OCI-LY7 (cell line): ENCODE measurements around the gene FBLN5. TPM values are rescaled to one million over a fixed set of nuclear protein-coding genes. Genes with fewer than 3 reads are reported as not detected.

Source experiments
- BruUV-seq: library from RNA; stranded (reverse); fragments of 400-500 nt; replicated peaks from 2 replicates; lab custom pipeline; 2021; lab: Mats Ljungman, UMichigan
- CTCF ChIA-PET: fragments of 300-600 bp; sonication (Branson Sonifier 250); formaldehyde crosslinking; loops from one replicate; lab custom pipeline; 2022; ENCODE audit warnings: antibody characterized with exemption; ENCODE audit not compliant: unreplicated experiment; lab: Charles Lee
- POLR2A ChIA-PET: fragments of 300-600 bp; sonication (Branson Sonifier 250); formaldehyde crosslinking; loops from one replicate; lab custom pipeline; 2022; ENCODE audit warnings: antibody characterized with exemption; lab: Charles Lee
- DNase-seq: peaks from one replicate; pipeline ENCODE4 v3.0.0-alpha.2; 2015; ENCODE audit warnings: low spot score
- H2AFZ ChIP-seq: fragments of 200-600 bp; sonication (generic), shearing (Covaris generic); 2 replicates; pipeline ENCODE4 v1.6.1; 2014; ENCODE audit warnings: mild to moderate bottlenecking, antibody characterized with exemption, low read length, moderate library complexity
- H3K27ac ChIP-seq: fragments of 200-600 bp; sonication (generic); 2 replicates; pipeline ENCODE4 v1.5.1; 2014; ENCODE audit warnings: mixed run types, low read depth, mild to moderate bottlenecking, moderate library complexity, low read length, inconsistent platforms; ENCODE audit not compliant: poor library complexity, severe bottlenecking
- H3K36me3 ChIP-seq: fragments of 200-600 bp; sonication (generic); 2 replicates; pipeline ENCODE4 v1.6.1; 2014; ENCODE audit warnings: mild to moderate bottlenecking, antibody characterized with exemption, low read length, moderate library complexity, mixed read lengths; ENCODE audit not compliant: insufficient read depth
- H3K4me1 ChIP-seq: fragments of 200-600 bp; sonication (generic); 2 replicates; pipeline ENCODE4 v1.5.1; 2014; ENCODE audit warnings: mild to moderate bottlenecking, low read length; ENCODE audit not compliant: insufficient read depth, poor library complexity, severe bottlenecking
- H3K4me2 ChIP-seq: fragments of 200-600 bp; sonication (generic); 2 replicates; pipeline ENCODE4 v1.6.1; 2014; ENCODE audit warnings: mild to moderate bottlenecking, low read length
- H3K4me3 ChIP-seq: fragments of 200-600 bp; sonication (generic); 2 replicates; pipeline ENCODE4 v1.5.1; 2014; ENCODE audit warnings: mild to moderate bottlenecking, low read depth, low read length; ENCODE audit not compliant: poor library complexity, severe bottlenecking
- H3K79me2 ChIP-seq: fragments of 200-600 bp; sonication (generic); 2 replicates; pipeline ENCODE4 v1.6.1; 2016; ENCODE audit warnings: low read depth, mild to moderate bottlenecking, low read length, moderate library complexity, mixed read lengths; ENCODE audit not compliant: insufficient read depth
- H3K9me2 ChIP-seq: fragments of 200-600 bp; sonication (generic); 2 replicates; pipeline ENCODE4 v1.6.1; 2016; ENCODE audit warnings: mild to moderate bottlenecking, low read length, mixed read lengths; ENCODE audit not compliant: insufficient read depth
- H3K9me3 ChIP-seq: fragments of 200-600 bp; sonication (generic); 2 replicates; pipeline ENCODE4 v1.6.1; 2014; ENCODE audit warnings: mild to moderate bottlenecking, mixed run types, low read length, mixed read lengths
- H4K20me1 ChIP-seq: fragments of 200-600 bp; sonication (generic); 2 replicates; pipeline ENCODE4 v1.6.1; 2014; ENCODE audit warnings: mild to moderate bottlenecking, antibody characterized with exemption, low read length, moderate library complexity, mixed read lengths; ENCODE audit not compliant: insufficient read depth
- EZH2phosphoT487 ChIP-seq: fragments of 200-600 bp; sonication (generic); IDR thresholded peaks from 2 replicates; pipeline ENCODE4 v1.6.1; 2018; ENCODE audit warnings: low read depth, borderline replicate concordance, mild to moderate bottlenecking, mixed run types, antibody characterized with exemption, low read length, moderate library complexity, mixed read lengths
- intact Hi-C: fragments of 100-400 bp; cut with micrococcal nuclease; formaldehyde crosslinking; loops from one replicate; pipeline ENCODE4 v1.10.0; 2022; ENCODE audit not compliant: unreplicated experiment
- total RNA-seq, 2 experiments: library from RNA; depleted of rRNA in 1 of 2; stranded (reverse); fragments of >200 nt in 1 of 2; shearing (Covaris generic) in 1 of 2; gene quantifications; 2 replicates each; pipeline ENCODE4 v1.2.3, GENCODE V29; 2014 to 2022
- TF ChIP-seq, protein P1 (sequence below): fragments of 200-600 bp; sonication (generic); conservative IDR thresholded peaks from 2 replicates; pipeline ENCODE4 v1.5.1; 2014; ENCODE audit warnings: mild to moderate bottlenecking, antibody characterized with exemption, low read length, moderate library complexity, mixed read lengths

The FBLN5 gene
- total RNA-seq, 2 experiments from 2014 or later = 0.91 to 2.3 TPM

DNA sequence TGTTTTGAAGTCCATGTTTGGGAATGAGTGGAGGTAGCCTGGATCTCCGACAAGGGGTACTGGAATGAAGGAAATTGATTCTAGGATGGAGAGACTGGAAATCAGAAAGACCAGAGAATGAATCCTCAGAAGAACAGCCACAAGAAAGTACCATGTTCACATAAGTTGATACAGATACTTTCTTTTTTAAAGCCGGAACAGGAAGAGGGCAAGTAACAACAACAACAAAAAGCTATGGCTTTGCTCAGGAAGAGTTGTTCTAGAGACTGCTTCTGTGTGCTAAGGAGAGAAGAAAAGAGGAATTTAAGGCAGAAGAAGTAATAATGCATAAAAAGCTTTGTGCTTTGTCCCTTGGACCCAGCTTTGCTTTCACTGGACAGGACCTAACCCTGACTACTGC, 86.4 kb downstream of the FBLN5 start:
- intact Hi-C loops = no loop called here
- CTCF ChIA-PET = no interaction called here
- BruUV-seq = no TSS peak
- no peak overlapping the region for H3K27ac ChIP-seq
- no peaks in the 10 kb centered on the region for H3K9me3 ChIP-seq
- H3K4me2 ChIP-seq = no peak overlapping the region
- POLR2A ChIA-PET = no interaction called here
- TF ChIP-seq, protein P1, sequence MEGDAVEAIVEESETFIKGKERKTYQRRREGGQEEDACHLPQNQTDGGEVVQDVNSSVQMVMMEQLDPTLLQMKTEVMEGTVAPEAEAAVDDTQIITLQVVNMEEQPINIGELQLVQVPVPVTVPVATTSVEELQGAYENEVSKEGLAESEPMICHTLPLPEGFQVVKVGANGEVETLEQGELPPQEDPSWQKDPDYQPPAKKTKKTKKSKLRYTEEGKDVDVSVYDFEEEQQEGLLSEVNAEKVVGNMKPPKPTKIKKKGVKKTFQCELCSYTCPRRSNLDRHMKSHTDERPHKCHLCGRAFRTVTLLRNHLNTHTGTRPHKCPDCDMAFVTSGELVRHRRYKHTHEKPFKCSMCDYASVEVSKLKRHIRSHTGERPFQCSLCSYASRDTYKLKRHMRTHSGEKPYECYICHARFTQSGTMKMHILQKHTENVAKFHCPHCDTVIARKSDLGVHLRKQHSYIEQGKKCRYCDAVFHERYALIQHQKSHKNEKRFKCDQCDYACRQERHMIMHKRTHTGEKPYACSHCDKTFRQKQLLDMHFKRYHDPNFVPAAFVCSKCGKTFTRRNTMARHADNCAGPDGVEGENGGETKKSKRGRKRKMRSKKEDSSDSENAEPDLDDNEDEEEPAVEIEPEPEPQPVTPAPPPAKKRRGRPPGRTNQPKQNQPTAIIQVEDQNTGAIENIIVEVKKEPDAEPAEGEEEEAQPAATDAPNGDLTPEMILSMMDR = no peak
- TF ChIP-seq EZH2phosphoT487 = no peak
- no peak for DNase-seq
- no peaks in the 10 kb centered on the region for H3K36me3 ChIP-seq
- H3K4me1 ChIP-seq = no peaks in the 10 kb centered on the region
- H4K20me1 ChIP-seq = no peaks in the 10 kb centered on the region
- H2AFZ ChIP-seq = no peak overlapping the region
- no peaks in the 10 kb centered on the region for H3K79me2 ChIP-seq
- no peaks in the 10 kb centered on the region for H3K9me2 ChIP-seq
- H3K4me3 ChIP-seq = no peak overlapping the region

- Histone ChIP-seq H4K20me1 (no peaks in the 10 kb centered on the region), H3K4me1 (no peaks in the 10 kb centered on the region), H3K4me3 (no peak overlapping the region), H3K4me2 (no peak overlapping the region), H3K9me3 (no peaks in the 10 kb centered on the region), H3K9me2 (no peaks in the 10 kb centered on the region), H3K27ac (no peak overlapping the region), H3K79me2 (no peaks in the 10 kb centered on the region), H3K36me3 (no peaks in the 10 kb centered on the region), H2AFZ (no peak overlapping the region)
- DNase-seq = no peak
- intact Hi-C loops = no loop called here
- TF ChIP-seq EZH2phosphoT487 = no peak
- TF ChIP-seq, protein P1 = no peak
- ChIA-PET CTCF (no interaction called here), POLR2A (interaction anchor here (0.7 kb wide), 1 partner anchor 11 kb away, joined by 3 read pairs; no protein-coding TSS in a partner anchor)
- no TSS peak for BruUV-seq
Measured at GRCh38 chr14:91860238-91860637, 87.3 kb downstream of the FBLN5 start.

DNA sequence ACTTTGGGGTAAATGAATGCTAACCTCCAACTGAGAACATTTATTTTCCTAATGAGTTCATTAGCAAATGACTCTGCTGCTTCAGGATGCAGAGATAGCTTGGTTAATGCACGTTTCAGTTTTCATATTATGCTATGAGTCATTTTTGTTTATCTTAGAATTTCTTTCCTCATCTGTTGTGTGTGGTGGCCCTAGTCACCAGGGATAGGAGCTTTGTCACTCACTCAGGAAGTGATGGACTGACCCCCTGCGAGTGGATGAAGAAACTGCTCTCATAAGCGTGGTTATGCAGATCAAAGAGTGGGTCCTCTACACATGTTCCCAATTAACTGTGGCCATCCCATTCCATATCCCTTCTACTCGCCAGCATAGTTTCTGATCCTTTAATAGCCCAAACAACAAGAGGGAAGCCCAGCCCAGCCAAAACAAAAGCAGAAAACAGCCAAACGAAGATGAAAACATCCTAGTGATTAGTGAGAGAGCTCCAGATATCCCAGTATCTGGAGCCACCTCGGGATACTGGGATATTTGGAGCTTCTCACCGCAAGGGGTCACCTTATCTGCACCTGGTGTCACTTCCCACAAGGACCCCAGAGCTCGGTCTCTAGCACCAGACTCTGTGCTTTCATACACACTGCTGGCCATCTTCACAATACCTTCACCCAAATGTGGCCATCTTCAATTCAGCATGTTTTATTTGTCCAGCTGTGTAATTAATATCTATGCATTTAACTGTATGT, 88.8 kb downstream of the FBLN5 start:
- no peak overlapping the region for H3K4me3 ChIP-seq
- H3K27ac ChIP-seq = no peak overlapping the region
- TF ChIP-seq, protein P1 = no peak
- no peak for TF ChIP-seq EZH2phosphoT487
- H3K4me2 ChIP-seq = no peak overlapping the region
- BruUV-seq = no TSS peak
- CTCF ChIA-PET = no interaction called here
- no peak overlapping the region for H2AFZ ChIP-seq
- DNase-seq = no peak
- H3K79me2 ChIP-seq = no peaks in the 10 kb centered on the region
- no peaks in the 10 kb centered on the region for H4K20me1 ChIP-seq
- POLR2A ChIA-PET = interaction anchor here (0.7 kb wide), 1 partner anchor 154 kb away, joined by 3 read pairs; no protein-coding TSS in a partner anchor
- intact Hi-C loops = no loop called here
- H3K9me2 ChIP-seq = no peaks in the 10 kb centered on the region
- no peaks in the 10 kb centered on the region for H3K9me3 ChIP-seq
- no peaks in the 10 kb centered on the region for H3K36me3 ChIP-seq
- H3K4me1 ChIP-seq = no peaks in the 10 kb centered on the region
